Measurements from ENCODE around the gene PLAAT5. TPM values are rescaled to one million over a fixed set of nuclear protein-coding genes. Genes with fewer than 3 reads are reported as not detected.
"Not testable (repeated sequence)": the region's sequence is repeated elsewhere in the genome, so short reads cannot be mapped to it uniquely, and the experiment has no call there.

Gene PLAAT5
- polyA plus RNA-seq, 1 experiment, result not detected

GRCh38 chr11:63534895-63535461 is 44.0 kb upstream of the PLAAT5 start:
- Histone ChIP-seq H3K4me3 (ENCODE audit: low read depth, low read length) (no peak overlapping the region), H3K27me3 (ENCODE audit: control insufficient read depth, insufficient read depth, low read length) (no peaks in the 10 kb centered on the region; the same call in 1 of the 2 replicates), H3K36me3 (ENCODE audit: control insufficient read depth, insufficient read depth, low read length) (no peaks in the 10 kb centered on the region)
- DNase-seq (ENCODE audit: low read depth), result no peak
- CTCF ChIA-PET, result no interaction called here
- POLR2A ChIA-PET, result no interaction called here
- no peak for TF ChIP-seq CTCF (IDR thresholded peaks at IDR 0.05; ENCODE audit: insufficient read depth, low read depth, low read length)

- Histone ChIP-seq H3K36me3 (ENCODE audit: control insufficient read depth, insufficient read depth, low read length) (no peaks in the 10 kb centered on the region), H3K27me3 (ENCODE audit: control insufficient read depth, insufficient read depth, low read length) (no peaks in the 10 kb centered on the region), H3K4me3 (ENCODE audit: low read depth, low read length) (no peak overlapping the region)
- no peak for TF ChIP-seq CTCF (IDR thresholded peaks at IDR 0.05; ENCODE audit: insufficient read depth, low read depth, low read length)
- no peak for DNase-seq (ENCODE audit: low read depth)
- CTCF ChIA-PET, result interaction anchor here (1.2 kb wide), 2 partner anchors 17 to 26 kb away, joined by 3 read pairs; no protein-coding TSS in a partner anchor
- POLR2A ChIA-PET, result no interaction called here
Measured at GRCh38 chr11:63534076-63534475, 43.1 kb upstream of the PLAAT5 start.

GRCh38 chr11:63532799-63533475 is 42.0 kb upstream of the PLAAT5 start:
- ChIA-PET CTCF (interaction anchor here (1.2 kb wide), 2 partner anchors 16 to 24 kb away, joined by 3 read pairs; no protein-coding TSS in a partner anchor), POLR2A (no interaction called here)
- no peak for TF ChIP-seq CTCF (IDR thresholded peaks at IDR 0.05; ENCODE audit: insufficient read depth, low read depth, low read length)
- Histone ChIP-seq H3K27me3 (ENCODE audit: control insufficient read depth, insufficient read depth, low read length) (no peaks in the 10 kb centered on the region), H3K4me3 (ENCODE audit: low read depth, low read length) (no peak overlapping the region), H3K36me3 (ENCODE audit: control insufficient read depth, insufficient read depth, low read length) (no peaks in the 10 kb centered on the region)
- no peak for DNase-seq (ENCODE audit: low read depth)

- no peak for TF ChIP-seq CTCF (IDR thresholded peaks at IDR 0.05; ENCODE audit: insufficient read depth, low read depth, low read length)
- Histone ChIP-seq H3K27me3 (ENCODE audit: control insufficient read depth, insufficient read depth, low read length) (no peaks in the 10 kb centered on the region), H3K36me3 (ENCODE audit: control insufficient read depth, insufficient read depth, low read length) (no peaks in the 10 kb centered on the region), H3K4me3 (ENCODE audit: low read depth, low read length) (no peak overlapping the region)
- POLR2A ChIA-PET, result no interaction called here
- CTCF ChIA-PET, result no interaction called here
- DNase-seq (ENCODE audit: low read depth), result no peak
Measured at GRCh38 chr11:63532117-63532516, 41.1 kb upstream of the PLAAT5 start.

- POLR2A ChIA-PET; H3K27me3 ChIP-seq (ENCODE audit: control insufficient read depth, insufficient read depth, low read length); H3K4me3 ChIP-seq (ENCODE audit: low read depth, low read length); CTCF ChIA-PET; H3K36me3 ChIP-seq (ENCODE audit: control insufficient read depth, insufficient read depth, low read length): not testable (repeated sequence)
- peak; percentile 56 for DNase-seq (ENCODE audit: low read depth)
Measured at GRCh38 chr11:63531074-63531792, 40.3 kb upstream of the PLAAT5 start.

Data from BJ (cell line).